ENCODE data around the gene LASP1NB.

The LASP1NB gene

DNA sequence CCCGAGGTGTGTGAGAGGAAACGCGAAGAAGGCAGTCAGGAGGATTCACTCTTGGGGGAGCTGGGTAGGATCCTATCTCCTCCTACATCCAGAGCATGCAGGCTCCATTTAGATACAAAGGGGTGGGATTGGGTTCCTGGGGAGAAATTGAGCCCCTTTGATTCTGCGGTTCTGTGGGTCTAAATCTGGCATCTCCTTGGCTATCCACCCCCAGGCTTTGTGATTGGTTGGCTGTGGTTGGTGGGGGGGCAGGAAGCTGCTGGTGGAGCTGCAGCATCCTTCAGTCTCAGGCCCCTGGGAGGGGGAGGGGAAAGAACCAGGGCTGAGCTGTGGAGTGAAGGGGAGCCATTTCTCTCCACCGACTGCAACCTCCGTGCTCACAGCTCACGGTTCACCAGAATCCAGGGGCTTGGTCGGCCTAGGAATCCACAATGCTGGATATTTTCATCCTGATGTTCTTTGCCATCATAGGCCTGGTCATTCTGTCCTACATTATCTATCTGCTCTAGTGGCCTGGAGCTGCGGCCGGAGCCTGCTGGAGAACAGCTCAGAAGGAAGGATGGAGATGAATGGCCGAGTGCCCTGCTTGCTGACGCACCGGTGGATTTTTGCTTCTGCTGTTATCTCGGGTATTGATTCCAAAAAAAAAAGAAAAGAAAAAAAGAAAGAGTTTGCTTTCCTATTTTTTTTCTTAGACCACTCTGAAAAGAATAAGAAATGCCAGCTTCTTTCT, at the start of gene LASP1NB:
LASP1NB (plus strand) TSS at position 352 of the 733 bp plus-strand sequence.
- no peaks in the 10 kb centered on the region for H3K27me3 ChIP-seq (ENCODE audit: insufficient read depth, low read length)
- no peak within 1 kb of the TSS for H2AFZ ChIP-seq (ENCODE audit: low read length)
- no peak for TF ChIP-seq CTCF (IDR thresholded peaks at IDR 0.05; ENCODE audit: extremely low read depth, low read depth, low read length)
- H3K4me1 ChIP-seq (ENCODE audit: insufficient read depth, low read length) = peaks cover 20% of the 10 kb centered on the region
- H3K4me2 ChIP-seq (ENCODE audit: insufficient read depth, low read length) = no peak within 1 kb of the TSS
- H3K4me3 ChIP-seq (ENCODE audit: insufficient read depth, low read length) = no peak within 1 kb of the TSS
- H3K9me3 ChIP-seq (ENCODE audit: low read depth, low read length) = no peaks in the 10 kb centered on the region
- no peak within 1 kb of the TSS for H3K27ac ChIP-seq (ENCODE audit: low read depth, low read length)
- H4K20me1 ChIP-seq (ENCODE audit: insufficient read depth, low read length) = peaks cover 15% of the 10 kb centered on the region
- peaks cover 11% of the 10 kb centered on the region for H3K36me3 ChIP-seq (ENCODE audit: insufficient read depth, low read length)
- H3K79me2 ChIP-seq (ENCODE audit: insufficient read depth, low read length) = no peaks in the 10 kb centered on the region
- DNase-seq (ENCODE audit: insufficient read length, low spot score, missing footprints) = peak; percentile 76

DNA sequence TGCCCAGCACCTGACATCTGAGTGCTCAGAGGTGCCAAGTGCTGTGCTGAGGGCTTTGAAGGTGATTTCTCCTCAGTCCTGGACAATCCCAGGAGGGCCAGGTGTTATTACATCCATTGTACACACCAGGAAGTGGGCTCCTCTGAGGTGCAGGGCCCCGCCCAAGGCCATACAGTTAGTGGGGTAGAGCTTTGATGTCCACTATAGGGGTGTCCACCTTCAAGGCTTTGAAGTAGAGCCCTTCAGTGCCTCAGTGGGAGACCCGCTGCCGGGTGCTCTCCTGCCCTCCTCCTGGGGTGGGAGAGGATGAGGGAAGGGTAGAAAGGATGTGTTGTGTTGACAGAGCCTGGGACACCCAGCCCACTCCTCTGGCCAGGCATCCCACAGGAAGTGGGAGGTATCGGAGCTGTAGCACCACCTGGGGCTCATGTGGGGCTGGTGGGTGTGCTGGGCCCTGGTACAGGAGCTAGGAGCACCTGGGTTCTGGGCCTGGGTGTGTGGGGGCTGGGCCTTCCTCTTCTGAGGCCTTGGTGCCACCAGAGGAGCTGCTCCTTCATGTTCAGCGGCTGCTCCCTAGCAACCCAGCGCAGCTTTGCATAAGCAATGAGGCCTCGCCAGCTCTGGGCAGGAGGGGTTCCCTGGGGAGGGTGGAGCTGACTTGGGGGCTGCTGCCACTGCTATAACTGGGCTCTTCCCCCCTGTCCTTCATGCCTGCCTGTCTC, 48.1 kb upstream of the LASP1NB start:
- Histone ChIP-seq H3K27me3 (ENCODE audit: insufficient read depth, low read length) (no peaks in the 10 kb centered on the region), H3K79me2 (ENCODE audit: insufficient read depth, low read length) (peaks cover 87% of the 10 kb centered on the region), H3K9me3 (ENCODE audit: low read depth, low read length) (no peaks in the 10 kb centered on the region), H3K4me1 (ENCODE audit: insufficient read depth, low read length) (peaks cover 73% of the 10 kb centered on the region), H3K4me2 (ENCODE audit: insufficient read depth, low read length) (no peak overlapping the region), H4K20me1 (ENCODE audit: insufficient read depth, low read length) (peaks cover 87% of the 10 kb centered on the region), H3K27ac (ENCODE audit: low read depth, low read length) (peak overlapping the region; percentile 33), H2AFZ (ENCODE audit: low read length) (no peak overlapping the region), H3K4me3 (ENCODE audit: insufficient read depth, low read length) (no peak overlapping the region), H3K36me3 (ENCODE audit: insufficient read depth, low read length) (peaks cover 35% of the 10 kb centered on the region)
- no peak for TF ChIP-seq CTCF (IDR thresholded peaks at IDR 0.05; ENCODE audit: extremely low read depth, low read depth, low read length)
- DNase-seq (ENCODE audit: insufficient read length, low spot score, missing footprints) = peak; percentile 49

GRCh38 chr17:38879878-38880665, 45.3 kb upstream of the LASP1NB start:
- Histone ChIP-seq H3K4me2 (ENCODE audit: insufficient read depth, low read length) (peak overlapping the region; percentile 51), H3K4me3 (ENCODE audit: insufficient read depth, low read length) (peak overlapping the region; percentile 24), H3K79me2 (ENCODE audit: insufficient read depth, low read length) (peaks cover 86% of the 10 kb centered on the region), H3K4me1 (ENCODE audit: insufficient read depth, low read length) (peaks cover 62% of the 10 kb centered on the region), H2AFZ (ENCODE audit: low read length) (no peak overlapping the region), H3K9me3 (ENCODE audit: low read depth, low read length) (no peaks in the 10 kb centered on the region), H4K20me1 (ENCODE audit: insufficient read depth, low read length) (peaks cover 82% of the 10 kb centered on the region), H3K27me3 (ENCODE audit: insufficient read depth, low read length) (no peaks in the 10 kb centered on the region), H3K27ac (ENCODE audit: low read depth, low read length) (peak overlapping the region; percentile 54), H3K36me3 (ENCODE audit: insufficient read depth, low read length) (peaks cover 47% of the 10 kb centered on the region)
- no peak for TF ChIP-seq CTCF (IDR thresholded peaks at IDR 0.05; ENCODE audit: extremely low read depth, low read depth, low read length)
- peak; percentile 96 for DNase-seq (ENCODE audit: insufficient read length, low spot score, missing footprints)

All from osteoblast (primary cell).